KOPT-K1 (cell line): ENCODE data around the gene ZKSCAN7.
"Not testable (repeated sequence)": the region's sequence is repeated elsewhere in the genome, so short reads cannot be mapped to it uniquely, and the experiment has no call there.

Source experiments
- H3K27ac ChIP-seq: fragments of 200-600 bp; sonication (generic); 2 replicates; pipeline ENCODE4 v1.5.1; 2016; ENCODE audit warnings: antibody characterized with exemption, mild to moderate bottlenecking, low read depth, low read length; ENCODE audit not compliant: poor library complexity, severe bottlenecking
- H3K36me3 ChIP-seq: fragments of 200-600 bp; sonication (generic); 2 replicates; pipeline ENCODE4 v1.5.1; 2017; ENCODE audit warnings: antibody characterized with exemption, mild to moderate bottlenecking, low read length, moderate library complexity; ENCODE audit not compliant: insufficient read depth
- H3K9me3 ChIP-seq: fragments of 200-600 bp; sonication (generic); 2 replicates; pipeline ENCODE4 v1.5.1; 2017; ENCODE audit warnings: antibody characterized with exemption, low read length, mild to moderate bottlenecking; ENCODE audit not compliant: insufficient read depth, poor library complexity, severe bottlenecking

ZKSCAN7 gene

GRCh38 chr3:44554626-44555592 lies at the start of gene ZKSCAN7:
Gene ZKSCAN7 (plus strand): TSS chr3:44555193. CDS start chr3:44557048, 1,855 bp downstream.
- Histone ChIP-seq H3K27ac (peak within 1 kb of the TSS; percentile 71), H3K9me3 (peaks cover 9% of the 10 kb centered on the region)

GRCh38 chr3:44506556-44506955 lies 48.4 kb upstream of the ZKSCAN7 start:
- peaks cover 52% of the 10 kb centered on the region for H3K9me3 ChIP-seq
- H3K27ac ChIP-seq = no peak overlapping the region
- peaks cover 56% of the 10 kb centered on the region for H3K36me3 ChIP-seq

More at GRCh38 chr3:44554626-44555592, at the start of gene ZKSCAN7:
- H3K36me3 ChIP-seq = peaks cover 19% of the 10 kb centered on the region; the same call in 1 of the 2 replicates

DNA sequence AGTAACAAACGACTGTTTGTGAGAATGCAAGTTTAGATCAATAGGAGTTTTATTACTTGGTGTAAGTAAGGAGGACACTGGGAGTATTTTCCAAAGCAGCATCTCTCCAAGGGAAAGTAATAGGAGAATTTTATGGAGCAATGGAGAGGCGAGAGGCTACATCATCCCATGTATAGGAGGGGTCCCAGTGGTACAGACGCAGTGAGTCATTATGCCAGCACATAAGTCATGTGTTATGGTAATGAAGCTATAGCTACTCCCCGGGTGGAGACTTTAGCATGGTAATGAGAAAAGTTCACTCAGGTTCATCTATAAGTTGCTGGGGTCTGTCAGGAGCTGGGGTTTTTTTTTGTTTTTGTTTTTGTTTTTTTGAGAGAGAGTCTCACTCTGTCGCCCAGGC lies 48.0 kb upstream of the ZKSCAN7 start:
- no peak overlapping the region for H3K27ac ChIP-seq
- H3K9me3 ChIP-seq = peaks cover 48% of the 10 kb centered on the region
- H3K36me3 ChIP-seq = peaks cover 52% of the 10 kb centered on the region

DNA sequence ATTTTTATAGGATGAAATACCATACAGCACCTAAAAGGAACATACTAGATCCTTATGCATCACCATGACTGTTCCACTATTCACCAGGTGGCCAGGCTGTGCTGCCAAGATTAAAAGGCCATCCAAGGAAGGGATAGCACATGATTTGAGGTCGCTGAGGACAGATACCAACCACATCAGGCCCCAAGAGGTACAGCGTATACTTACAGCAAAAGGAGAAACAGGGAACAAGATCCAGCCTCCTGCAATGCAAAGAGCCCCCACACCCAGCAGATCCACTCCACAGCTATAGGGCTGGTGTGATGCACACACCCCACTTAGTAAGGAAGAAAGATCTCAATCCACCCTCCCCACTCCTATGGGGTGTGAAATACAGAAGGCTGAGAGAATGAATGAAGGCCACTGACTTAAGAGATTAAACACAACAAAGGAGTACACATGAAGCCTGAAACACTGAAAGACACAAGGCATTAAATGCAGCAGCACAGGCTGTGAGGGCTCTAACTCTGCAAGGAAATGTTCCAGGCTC lies 45.5 kb upstream of the ZKSCAN7 start:
- Histone ChIP-seq H3K36me3 (peaks cover 32% of the 10 kb centered on the region), H3K9me3 (peaks cover 25% of the 10 kb centered on the region), H3K27ac (peak overlapping the region; percentile 78)

- peak overlapping the region; percentile 78 for H3K27ac ChIP-seq
- peaks cover 29% of the 10 kb centered on the region for H3K36me3 ChIP-seq
- peaks cover 22% of the 10 kb centered on the region for H3K9me3 ChIP-seq
Observed at GRCh38 chr3:44510000-44510368, 45.0 kb upstream of the ZKSCAN7 start.

- Histone ChIP-seq H3K36me3 (peaks cover 18% of the 10 kb centered on the region), H3K9me3 (peaks cover 10% of the 10 kb centered on the region), H3K27ac (peak overlapping the region; percentile 78)
Observed at GRCh38 chr3:44511238-44511566, 43.8 kb upstream of the ZKSCAN7 start.

GRCh38 chr3:44513513-44513912 lies 41.5 kb upstream of the ZKSCAN7 start:
- H3K36me3 ChIP-seq = no peaks in the 10 kb centered on the region
- no peaks in the 10 kb centered on the region for H3K9me3 ChIP-seq
- no peak overlapping the region for H3K27ac ChIP-seq

GRCh38 chr3:44516230-44516629 lies 38.8 kb upstream of the ZKSCAN7 start:
- H3K9me3 ChIP-seq = no peaks in the 10 kb centered on the region
- H3K27ac ChIP-seq = no peak overlapping the region
- no peaks in the 10 kb centered on the region for H3K36me3 ChIP-seq

- Histone ChIP-seq H3K9me3 (no peaks in the 10 kb centered on the region), H3K36me3 (no peaks in the 10 kb centered on the region), H3K27ac (no peak overlapping the region)
Observed at GRCh38 chr3:44518782-44519156, 36.2 kb upstream of the ZKSCAN7 start.

GRCh38 chr3:44521721-44522120 lies 33.3 kb upstream of the ZKSCAN7 start:
- no peak overlapping the region for H3K27ac ChIP-seq
- H3K9me3 ChIP-seq = no peaks in the 10 kb centered on the region
- no peaks in the 10 kb centered on the region for H3K36me3 ChIP-seq

DNA sequence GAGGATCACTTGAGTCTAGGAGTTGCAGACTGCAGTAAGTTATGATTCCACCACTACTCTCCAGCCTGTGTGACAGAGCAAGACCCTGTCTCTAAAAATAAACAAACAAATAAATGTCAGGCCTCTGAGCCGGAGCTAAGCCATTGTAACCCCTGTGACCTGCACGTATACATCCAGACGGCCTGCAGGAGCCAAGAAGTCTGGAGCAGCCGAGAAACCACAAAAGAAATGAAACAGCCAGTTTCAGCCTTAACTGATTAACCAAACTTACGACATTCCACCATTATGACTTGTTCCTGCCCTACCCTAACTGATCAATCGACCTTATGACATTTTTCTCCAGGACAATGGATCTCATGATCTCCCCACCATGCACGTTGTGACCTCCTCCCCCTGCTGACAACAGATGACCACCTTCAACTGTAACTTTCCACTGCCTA lies 32.5 kb upstream of the ZKSCAN7 start:
- no peaks in the 10 kb centered on the region for H3K9me3 ChIP-seq
- H3K36me3 ChIP-seq = no peaks in the 10 kb centered on the region

DNA sequence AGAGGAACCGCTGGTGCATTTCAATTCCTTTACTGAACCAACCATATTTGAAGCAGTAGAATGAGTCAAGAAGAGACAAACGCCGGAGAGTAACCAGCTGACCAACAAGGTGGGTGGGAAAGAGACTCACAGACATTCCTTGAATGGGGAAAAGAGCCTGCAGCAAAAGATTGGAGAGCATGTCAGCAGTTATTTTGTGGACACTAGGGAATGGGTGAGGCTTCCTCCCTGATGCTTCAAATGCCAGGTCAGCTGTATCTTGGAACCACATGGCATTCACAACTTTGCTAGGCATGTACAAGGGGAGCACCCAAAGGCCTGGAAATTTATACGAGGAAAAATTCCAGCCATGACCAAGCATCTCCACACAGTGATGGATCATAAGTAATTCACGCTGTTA lies 29.9 kb upstream of the ZKSCAN7 start:
- H3K36me3 ChIP-seq = no peaks in the 10 kb centered on the region
- H3K27ac ChIP-seq = no peak overlapping the region
- no peaks in the 10 kb centered on the region for H3K9me3 ChIP-seq

More for the DNA sequence above, 32.5 kb upstream of the ZKSCAN7 start:
- no peak overlapping the region for H3K27ac ChIP-seq

DNA sequence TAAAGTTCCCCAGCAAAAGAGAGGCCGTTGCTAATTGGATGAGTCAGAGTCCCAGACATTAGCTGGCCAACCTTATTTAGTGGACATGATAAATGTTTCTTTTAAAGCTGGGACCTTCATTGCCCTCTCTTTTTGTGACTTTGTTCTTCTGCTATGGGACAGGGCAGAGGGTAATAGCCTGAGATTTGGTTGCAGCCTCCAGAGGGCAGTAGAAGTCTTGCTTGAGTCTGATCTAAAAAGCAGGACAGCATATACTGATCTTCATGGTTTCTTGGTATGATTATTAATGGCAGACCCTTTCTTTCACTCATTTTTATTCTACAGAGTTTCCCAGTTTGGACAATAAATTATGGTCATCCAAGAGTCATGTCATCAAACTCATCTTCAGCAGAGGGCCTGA lies 25.1 kb upstream of the ZKSCAN7 start:
- Histone ChIP-seq H3K9me3 (no peaks in the 10 kb centered on the region), H3K27ac (no peak overlapping the region), H3K36me3 (no peaks in the 10 kb centered on the region)

GRCh38 chr3:44530911-44531310 lies 24.1 kb upstream of the ZKSCAN7 start:
- Histone ChIP-seq H3K36me3 (no peaks in the 10 kb centered on the region), H3K9me3 (no peaks in the 10 kb centered on the region), H3K27ac (no peak overlapping the region)

DNA sequence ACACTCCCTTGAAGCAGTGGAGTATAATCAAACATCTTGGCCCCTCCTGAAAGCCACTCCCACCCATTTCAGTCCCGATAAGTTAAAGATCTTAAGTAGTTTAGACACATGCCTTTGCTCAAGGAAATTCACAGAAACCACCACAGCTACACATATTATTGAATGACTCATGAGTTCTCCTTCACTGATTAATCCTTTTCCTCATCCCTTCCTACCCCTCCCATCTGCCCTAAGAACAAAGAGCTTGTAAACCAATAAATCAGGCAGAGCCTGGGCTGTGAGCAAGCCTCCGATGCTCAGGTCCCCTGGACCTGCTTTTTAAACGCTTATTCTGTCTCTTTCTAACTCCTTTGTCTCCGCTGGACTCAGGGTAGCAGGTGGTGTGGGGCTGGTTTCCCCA lies 20.3 kb upstream of the ZKSCAN7 start:
- H3K27ac ChIP-seq, H3K36me3 ChIP-seq, H3K9me3 ChIP-seq: not testable (repeated sequence)

DNA sequence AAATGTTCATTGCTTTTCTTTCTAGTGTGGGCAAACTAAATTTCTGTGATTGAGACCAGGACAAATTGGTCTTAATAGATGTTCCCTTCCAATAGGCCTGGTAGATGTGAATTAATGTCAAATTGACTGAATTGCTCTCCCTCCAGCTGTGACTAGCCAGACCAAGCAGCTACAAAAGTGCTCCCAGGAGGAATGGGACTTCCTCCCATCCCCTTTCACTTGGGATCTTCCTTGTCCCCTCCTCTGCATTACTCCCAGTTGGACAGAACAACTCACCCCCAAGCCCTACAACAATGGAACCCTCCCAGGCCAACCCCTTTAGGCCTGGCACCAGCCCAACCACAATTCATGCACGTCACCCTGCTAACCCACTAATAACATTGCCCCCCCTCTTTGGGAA lies 19.6 kb upstream of the ZKSCAN7 start:
- Histone ChIP-seq H3K36me3 (no peaks in the 10 kb centered on the region), H3K9me3 (no peaks in the 10 kb centered on the region), H3K27ac (no peak overlapping the region)
